GM06990 (cell line): Measurements from ENCODE around the gene PAQR6.

Experiments
- DNase-seq: peaks from one replicate; pipeline ENCODE4 v3.0.0-alpha.2; 2011; ENCODE audit not compliant: insufficient read length; ENCODE audit errors: extremely low read depth
- H3K27me3 ChIP-seq: replicated peaks from 2 replicates; pipeline ENCODE4 v1.6.0; 2011; ENCODE audit warnings: low read length; ENCODE audit not compliant: control insufficient read depth, insufficient read depth
- H3K36me3 ChIP-seq: 2 replicates; pipeline ENCODE4 v1.5.1; 2011; ENCODE audit warnings: low read length; ENCODE audit not compliant: control insufficient read depth, insufficient read depth
- H3K4me3 ChIP-seq: replicated peaks from 2 replicates; pipeline ENCODE4 v1.5.1; 2011; ENCODE audit warnings: low read depth, mild to moderate bottlenecking, control low read depth, low read length
- TF ChIP-seq, protein P1 (sequence below): IDR thresholded peaks from 2 replicates; pipeline ENCODE4 v1.5.1; 2011; ENCODE audit warnings: low read length, control low read depth, mild to moderate bottlenecking, inconsistent platforms; ENCODE audit not compliant: insufficient read depth, poor library complexity, severe bottlenecking

The PAQR6 gene

DNA sequence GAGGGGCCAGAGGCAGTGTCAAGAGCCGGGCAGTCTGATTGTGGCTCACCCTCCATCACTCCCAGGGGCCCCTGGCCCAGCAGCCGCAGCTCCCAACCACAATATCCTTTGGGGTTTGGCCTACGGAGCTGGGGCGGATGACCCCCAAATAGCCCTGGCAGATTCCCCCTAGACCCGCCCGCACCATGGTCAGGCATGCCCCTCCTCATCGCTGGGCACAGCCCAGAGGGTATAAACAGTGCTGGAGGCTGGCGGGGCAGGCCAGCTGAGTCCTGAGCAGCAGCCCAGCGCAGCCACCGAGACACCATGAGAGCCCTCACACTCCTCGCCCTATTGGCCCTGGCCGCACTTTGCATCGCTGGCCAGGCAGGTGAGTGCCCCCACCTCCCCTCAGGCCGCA lies 5.9 kb downstream of the PAQR6 start, which contains the start of gene BGLAP:
TSS of gene BGLAP (plus strand) at position 259 of the 400 bp plus-strand sequence. CDS start at position 307, 48 bp downstream.
- TF ChIP-seq, protein P1, sequence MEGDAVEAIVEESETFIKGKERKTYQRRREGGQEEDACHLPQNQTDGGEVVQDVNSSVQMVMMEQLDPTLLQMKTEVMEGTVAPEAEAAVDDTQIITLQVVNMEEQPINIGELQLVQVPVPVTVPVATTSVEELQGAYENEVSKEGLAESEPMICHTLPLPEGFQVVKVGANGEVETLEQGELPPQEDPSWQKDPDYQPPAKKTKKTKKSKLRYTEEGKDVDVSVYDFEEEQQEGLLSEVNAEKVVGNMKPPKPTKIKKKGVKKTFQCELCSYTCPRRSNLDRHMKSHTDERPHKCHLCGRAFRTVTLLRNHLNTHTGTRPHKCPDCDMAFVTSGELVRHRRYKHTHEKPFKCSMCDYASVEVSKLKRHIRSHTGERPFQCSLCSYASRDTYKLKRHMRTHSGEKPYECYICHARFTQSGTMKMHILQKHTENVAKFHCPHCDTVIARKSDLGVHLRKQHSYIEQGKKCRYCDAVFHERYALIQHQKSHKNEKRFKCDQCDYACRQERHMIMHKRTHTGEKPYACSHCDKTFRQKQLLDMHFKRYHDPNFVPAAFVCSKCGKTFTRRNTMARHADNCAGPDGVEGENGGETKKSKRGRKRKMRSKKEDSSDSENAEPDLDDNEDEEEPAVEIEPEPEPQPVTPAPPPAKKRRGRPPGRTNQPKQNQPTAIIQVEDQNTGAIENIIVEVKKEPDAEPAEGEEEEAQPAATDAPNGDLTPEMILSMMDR = no peak
- Histone ChIP-seq H3K36me3 (peaks cover 12% of the 10 kb centered on the region), H3K4me3 (no peak within 1 kb of the TSS), H3K27me3 (no peaks in the 10 kb centered on the region)
- no peak for DNase-seq

DNA sequence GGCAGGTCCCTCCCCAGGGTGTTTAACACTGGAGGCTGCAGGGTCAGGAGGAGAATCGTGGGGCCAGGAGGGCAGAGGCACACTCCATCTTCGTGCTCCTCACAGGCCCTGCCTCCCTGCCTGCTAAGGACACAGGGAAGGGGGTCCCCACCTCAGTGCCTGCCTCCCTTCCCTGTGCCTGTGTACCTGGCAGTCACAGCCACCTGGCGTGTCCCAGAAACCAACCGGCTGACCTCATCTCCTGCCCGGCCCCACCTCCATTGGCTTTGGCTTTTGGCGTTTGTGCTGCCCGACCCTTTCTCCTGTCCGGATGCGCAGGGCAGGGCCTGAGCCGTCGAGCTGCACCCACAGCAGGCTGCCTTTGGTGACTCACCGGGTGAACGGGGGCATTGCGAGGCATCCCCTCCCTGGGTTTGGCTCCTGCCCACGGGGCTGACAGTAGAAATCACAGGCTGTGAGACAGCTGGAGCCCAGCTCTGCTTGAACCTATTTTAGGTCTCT lies 6.5 kb downstream of the PAQR6 start:
- Histone ChIP-seq H3K36me3 (peaks cover 13% of the 10 kb centered on the region), H3K27me3 (no peaks in the 10 kb centered on the region), H3K4me3 (no peak overlapping the region)
- TF ChIP-seq, protein P1 = no peak
- DNase-seq = no peak

DNA sequence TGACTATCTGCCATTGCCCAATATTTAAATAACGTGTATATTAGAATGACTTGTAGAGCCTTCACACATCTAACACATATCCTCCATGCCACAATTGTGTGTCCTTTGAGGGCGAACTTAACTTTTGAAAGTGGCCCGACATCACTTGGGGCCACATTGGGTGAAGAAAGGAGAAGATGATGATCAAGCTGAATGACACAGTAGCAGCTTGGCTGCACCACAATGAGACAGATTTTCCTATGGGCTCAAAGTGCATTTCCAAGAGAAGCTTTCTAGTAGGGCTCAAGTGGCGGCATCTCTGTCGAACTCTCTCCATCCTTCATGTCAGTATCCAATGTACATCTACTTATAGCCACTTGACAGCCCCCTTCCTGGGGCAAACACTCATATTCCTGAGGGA lies 9.6 kb downstream of the PAQR6 start:
- DNase-seq = no peak
- peaks cover 25% of the 10 kb centered on the region for H3K36me3 ChIP-seq

DNA sequence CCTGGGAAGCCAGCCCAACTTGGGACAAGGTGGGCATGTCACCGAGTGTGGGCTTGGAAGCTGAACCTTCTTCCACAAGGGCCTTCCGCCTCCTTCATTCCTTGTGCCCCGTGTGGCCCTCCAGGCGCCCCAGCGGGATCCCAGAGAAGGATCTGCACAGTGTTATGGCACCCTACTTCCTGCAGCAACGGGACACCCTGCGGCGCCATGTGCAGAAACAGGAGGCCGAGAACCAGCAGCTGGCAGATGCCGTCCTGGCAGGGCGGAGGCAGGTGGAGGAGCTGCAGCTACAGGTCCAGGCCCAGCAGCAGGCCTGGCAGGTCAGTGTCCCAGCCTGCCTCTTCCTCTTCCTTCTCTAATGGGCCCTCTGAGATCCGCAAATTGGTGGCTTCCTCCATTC lies 11.7 kb downstream of the PAQR6 start:
- TF ChIP-seq, protein P1 = no peak

More for the DNA sequence above, 9.6 kb downstream of the PAQR6 start:
- TF ChIP-seq, protein P1 = no peak
- no peaks in the 10 kb centered on the region for H3K27me3 ChIP-seq
- H3K4me3 ChIP-seq = no peak overlapping the region

DNA sequence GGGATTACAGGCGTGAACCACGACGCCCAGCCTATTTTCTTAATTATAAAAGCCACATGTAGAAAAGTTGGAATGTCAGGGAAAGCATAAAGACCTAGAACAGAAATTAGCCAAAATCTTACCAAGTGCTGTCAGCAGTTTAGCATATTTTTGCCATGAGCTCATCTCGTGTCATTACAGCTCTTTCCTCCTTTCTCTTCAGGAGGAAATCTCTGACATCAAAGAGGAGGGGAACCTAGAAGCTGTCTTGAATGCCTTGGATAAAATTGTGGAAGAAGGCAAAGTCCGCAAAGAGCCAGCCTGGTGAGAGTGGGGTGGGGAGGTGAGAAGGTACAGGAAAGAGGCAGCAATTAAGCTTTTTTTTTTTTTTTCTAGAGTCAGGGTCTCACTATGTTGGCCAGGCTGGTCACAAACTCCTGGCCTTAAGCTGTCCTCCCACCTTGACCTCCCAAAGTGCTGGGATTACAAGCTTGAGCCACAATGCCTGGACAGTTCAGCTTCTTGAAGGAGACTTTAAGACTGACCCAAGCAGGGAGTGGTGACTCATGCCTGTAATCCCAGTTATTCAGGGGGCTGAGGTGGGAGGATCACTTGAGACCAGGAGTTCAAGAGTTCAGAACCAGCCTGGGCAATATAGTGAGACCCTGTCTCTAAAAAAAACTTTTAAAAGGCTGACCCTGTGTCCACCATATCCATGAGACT lies 14.3 kb downstream of the PAQR6 start:
- H3K36me3 ChIP-seq = peaks cover 23% of the 10 kb centered on the region
- H3K27me3 ChIP-seq = no peaks in the 10 kb centered on the region
- H3K4me3 ChIP-seq = no peak overlapping the region
- no peak for DNase-seq
- TF ChIP-seq, protein P1 = no peak

More for the DNA sequence above, 11.7 kb downstream of the PAQR6 start:
- no peak overlapping the region for H3K4me3 ChIP-seq
- peaks cover 29% of the 10 kb centered on the region for H3K36me3 ChIP-seq
- H3K27me3 ChIP-seq = no peaks in the 10 kb centered on the region
- DNase-seq = no peak
